Ascending aorta (tissue), 2 donors: ENCODE data around the gene EZR. TPM values are rescaled to one million over a fixed set of nuclear protein-coding genes. Genes with fewer than 3 reads are reported as not detected.
A peak's percentile ranks its signal among the peaks of the same experiment; 100 is the strongest.

Experiments
- DNase-seq, 2 donors: peaks; one replicate each; pipeline ENCODE4 v3.0.0-alpha.2; 2019; ENCODE audit warnings: low spot score in 2 of 2
- H3K27ac ChIP-seq, 2 donors: fragments of 200-600 bp; sonication (generic); one replicate each; pipeline ENCODE4 v1.5.1; 2016 to 2017; ENCODE audit warnings: mild to moderate bottlenecking in 1 of 2
- H3K27me3 ChIP-seq: fragments of 200-600 bp; sonication (generic); one replicate; pipeline ENCODE4 v1.5.1; 2017
- H3K36me3 ChIP-seq, 2 donors: fragments of 200-600 bp; sonication (generic); one replicate each; pipeline ENCODE4 v1.5.1; 2016
- H3K4me1 ChIP-seq, 2 donors: fragments of 200-600 bp; sonication (generic); one replicate each; pipeline ENCODE4 v1.5.1; 2016 to 2017; ENCODE audit warnings: mild to moderate bottlenecking in 1 of 2
- H3K4me3 ChIP-seq, 2 donors: fragments of 200-600 bp; sonication (generic); one replicate each; pipeline ENCODE4 v1.5.1; 2016 to 2017; ENCODE audit warnings: mild to moderate bottlenecking in 1 of 2
- H3K9me3 ChIP-seq, 2 donors: fragments of 200-600 bp; sonication (generic); one replicate each; pipeline ENCODE4 v1.5.1; 2016
- intact Hi-C: fragments of 100-400 bp; cut with DNase I; formaldehyde crosslinking; loops from one replicate; pipeline ENCODE4 v1.15.1; 2023
- total RNA-seq: library from RNA; depleted of rRNA; stranded (reverse); fragments of >200 nt; gene quantifications from one replicate; pipeline ENCODE4 v1.1.0, GENCODE V29; 2016
- TF ChIP-seq, protein P1 (sequence below), 3 experiments: fragments of 200-600 bp in 2 of 3; fragments of 450-650 bp in 1 of 3; sonication (generic) in 2 of 3; IDR thresholded peaks; one replicate each; pipeline ENCODE4 v1.5.1; 2016 to 2019; ENCODE audit warnings: antibody characterized with exemption in 3 of 3, mild to moderate bottlenecking in 1 of 3, moderate library complexity in 1 of 3

EZR gene
- total RNA-seq, 1 donor from 2014 or later = 49.7 TPM

DNA sequence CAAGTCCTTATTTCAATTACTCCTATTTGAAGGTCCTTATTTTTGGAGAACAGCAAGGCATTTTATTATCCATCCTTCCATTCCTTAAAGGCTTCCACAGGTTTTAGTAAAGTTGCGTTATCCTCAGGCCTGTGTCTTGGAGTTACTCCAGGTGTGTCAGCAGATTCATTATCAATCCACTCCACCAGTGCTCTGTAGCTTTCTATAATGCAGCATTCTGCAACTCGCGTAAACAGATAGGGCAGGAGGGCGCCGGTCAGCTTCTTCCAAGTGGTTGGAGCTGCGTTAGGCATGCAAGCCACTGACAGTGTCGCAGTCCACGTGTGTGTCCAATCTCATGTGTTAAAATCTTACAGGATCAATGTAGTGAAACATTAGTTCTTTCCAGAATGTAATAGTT, 93.5 kb downstream of the EZR start:
- DNase-seq = no peak
- H3K36me3 ChIP-seq = no peaks in the 10 kb centered on the region
- intact Hi-C loops = no loop called here
- no peaks in the 10 kb centered on the region for H3K27me3 ChIP-seq
- H3K4me3 ChIP-seq = no peak overlapping the region
- no peaks in the 10 kb centered on the region for H3K4me1 ChIP-seq
- H3K27ac ChIP-seq = no peak overlapping the region
- TF ChIP-seq, protein P1, sequence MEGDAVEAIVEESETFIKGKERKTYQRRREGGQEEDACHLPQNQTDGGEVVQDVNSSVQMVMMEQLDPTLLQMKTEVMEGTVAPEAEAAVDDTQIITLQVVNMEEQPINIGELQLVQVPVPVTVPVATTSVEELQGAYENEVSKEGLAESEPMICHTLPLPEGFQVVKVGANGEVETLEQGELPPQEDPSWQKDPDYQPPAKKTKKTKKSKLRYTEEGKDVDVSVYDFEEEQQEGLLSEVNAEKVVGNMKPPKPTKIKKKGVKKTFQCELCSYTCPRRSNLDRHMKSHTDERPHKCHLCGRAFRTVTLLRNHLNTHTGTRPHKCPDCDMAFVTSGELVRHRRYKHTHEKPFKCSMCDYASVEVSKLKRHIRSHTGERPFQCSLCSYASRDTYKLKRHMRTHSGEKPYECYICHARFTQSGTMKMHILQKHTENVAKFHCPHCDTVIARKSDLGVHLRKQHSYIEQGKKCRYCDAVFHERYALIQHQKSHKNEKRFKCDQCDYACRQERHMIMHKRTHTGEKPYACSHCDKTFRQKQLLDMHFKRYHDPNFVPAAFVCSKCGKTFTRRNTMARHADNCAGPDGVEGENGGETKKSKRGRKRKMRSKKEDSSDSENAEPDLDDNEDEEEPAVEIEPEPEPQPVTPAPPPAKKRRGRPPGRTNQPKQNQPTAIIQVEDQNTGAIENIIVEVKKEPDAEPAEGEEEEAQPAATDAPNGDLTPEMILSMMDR (IDR thresholded peaks at IDR 0.05) = no peak
- peaks cover 0 to 9% of the 10 kb centered on the region in 2 donors for H3K9me3 ChIP-seq

DNA sequence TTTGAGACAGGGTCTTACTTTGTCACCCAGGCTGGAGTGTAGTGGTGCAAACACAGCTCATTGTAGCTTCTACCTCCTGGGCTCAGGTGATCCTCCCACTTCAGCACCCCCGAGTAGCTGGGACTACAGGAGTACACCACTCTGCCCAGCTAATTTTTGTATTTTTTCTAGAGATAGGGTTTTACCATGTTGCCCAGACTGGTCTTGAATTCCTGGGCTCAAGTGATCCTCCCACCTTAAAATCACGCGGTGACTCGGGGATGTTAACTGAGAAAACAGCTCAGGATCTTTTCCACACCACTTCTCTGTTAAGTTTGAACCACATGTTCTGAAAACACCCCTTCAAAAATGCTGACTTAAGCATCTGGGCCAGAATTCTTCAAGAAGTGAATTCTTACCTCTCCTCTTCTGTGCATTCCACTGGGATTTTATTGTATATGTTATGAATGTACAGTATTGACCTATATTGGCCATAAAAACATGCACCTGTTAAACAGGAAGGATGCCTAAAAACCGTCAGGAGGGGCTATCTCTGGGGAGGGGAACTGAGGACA, 96.9 kb downstream of the EZR start:
- no peak overlapping the region for H3K4me3 ChIP-seq
- DNase-seq = no peak
- intact Hi-C loops = no loop called here
- no peak overlapping the region for H3K27ac ChIP-seq
- no peaks in the 10 kb centered on the region for H3K36me3 ChIP-seq
- TF ChIP-seq, protein P1 (IDR thresholded peaks at IDR 0.05) = no peak
- no peaks in the 10 kb centered on the region for H3K27me3 ChIP-seq
- H3K4me1 ChIP-seq = no peaks in the 10 kb centered on the region
- H3K9me3 ChIP-seq = no peaks in the 10 kb centered on the region

DNA sequence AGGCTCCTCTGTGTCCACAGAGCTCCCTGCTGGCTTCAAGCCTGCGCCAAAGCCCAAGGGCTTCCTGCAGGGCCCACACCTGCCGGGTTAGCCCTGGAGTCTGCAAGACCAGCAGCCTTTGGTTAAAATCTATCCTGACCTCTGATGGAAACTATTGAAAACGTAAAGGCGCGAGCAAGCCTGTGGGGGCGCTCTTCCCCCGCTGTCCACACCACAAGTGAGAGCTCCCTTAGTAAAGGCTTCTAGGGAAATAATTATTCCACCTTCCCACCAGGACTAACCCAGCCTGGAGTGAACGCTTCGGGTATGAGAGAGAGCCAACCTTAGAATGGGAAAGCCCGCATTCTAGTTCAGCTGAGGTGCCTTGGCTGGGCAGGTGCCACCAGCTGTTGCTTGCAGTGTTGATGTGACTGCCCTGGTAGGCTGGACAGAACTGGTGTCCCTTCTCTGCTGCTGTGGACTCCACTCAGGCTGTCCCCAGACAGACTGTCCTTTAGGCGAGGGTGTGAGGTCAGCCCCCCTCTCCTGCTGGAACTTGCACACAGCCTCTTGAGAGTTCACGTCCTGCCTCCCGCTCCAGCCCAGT, 100.6 kb downstream of the EZR start:
- H3K27ac ChIP-seq = no peak overlapping the region
- H3K27me3 ChIP-seq = no peaks in the 10 kb centered on the region
- intact Hi-C loops = no loop called here
- DNase-seq = no peak
- H3K9me3 ChIP-seq = no peaks in the 10 kb centered on the region
- H3K4me3 ChIP-seq = no peak overlapping the region
- H3K4me1 ChIP-seq = no peaks in the 10 kb centered on the region
- TF ChIP-seq, protein P1 (IDR thresholded peaks at IDR 0.05) = peak in 1 of 3 experiments; percentile 41
- H3K36me3 ChIP-seq = no peaks in the 10 kb centered on the region

DNA sequence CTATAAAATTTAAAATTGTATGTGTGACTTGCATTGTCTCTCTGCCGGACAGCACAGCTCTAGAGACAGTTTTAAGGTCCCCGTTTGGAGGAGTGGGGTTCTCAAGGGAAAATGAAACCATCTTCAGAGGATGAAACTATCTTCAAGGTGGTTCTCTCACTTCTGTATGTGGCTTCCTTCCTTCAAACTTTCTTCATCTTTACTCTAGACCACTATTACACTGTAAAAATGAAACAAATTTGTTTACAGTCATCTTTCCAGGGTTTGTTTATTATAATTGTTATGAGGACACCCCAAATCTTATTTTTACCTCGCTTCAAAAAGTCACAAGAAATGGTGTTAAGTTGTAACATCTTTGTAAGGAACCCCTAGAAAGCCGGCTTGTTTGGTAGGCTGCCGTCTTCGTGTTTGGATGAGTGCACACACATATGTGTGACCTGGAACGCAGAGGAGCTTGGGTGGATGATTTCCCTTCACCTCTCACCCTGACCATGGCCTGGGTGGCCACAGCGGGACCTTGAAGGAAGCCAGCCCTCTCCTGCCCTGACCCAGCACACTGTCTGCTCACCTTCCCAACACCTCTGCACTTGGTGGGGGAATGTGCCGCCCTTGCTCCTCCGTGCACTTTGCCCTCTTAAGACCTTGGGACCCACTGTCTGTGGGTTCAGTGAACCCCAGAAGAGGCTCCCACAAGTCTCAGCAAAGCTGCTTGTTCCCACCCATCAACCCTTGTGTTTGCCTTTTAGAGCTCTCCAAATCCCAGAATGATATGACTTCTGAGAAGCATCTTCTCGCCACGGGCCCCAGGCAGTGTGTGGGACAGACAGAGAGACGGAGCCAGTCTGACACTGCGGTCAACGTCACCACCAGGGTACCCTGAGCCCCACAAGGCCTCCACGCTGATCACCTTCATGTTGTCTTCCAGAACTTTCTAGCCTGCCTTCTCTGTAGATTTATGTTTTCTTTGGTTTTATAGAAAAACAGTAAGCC, 101.5 kb downstream of the EZR start:
- no peak for DNase-seq
- no peaks in the 10 kb centered on the region for H3K4me1 ChIP-seq
- TF ChIP-seq, protein P1 (IDR thresholded peaks at IDR 0.05) = no peak
- H3K4me3 ChIP-seq = no peak overlapping the region
- no peaks in the 10 kb centered on the region for H3K27me3 ChIP-seq
- no peak overlapping the region for H3K27ac ChIP-seq
- H3K9me3 ChIP-seq = no peaks in the 10 kb centered on the region
- no peaks in the 10 kb centered on the region for H3K36me3 ChIP-seq
- intact Hi-C loops = no loop called here

Other genes with a start within 250 kb of the EZR start
- gene DYNLT1, start 174.6 kb downstream of the EZR start, total RNA-seq = 5.7 TPM
- 4.7 TPM for gene SYTL3, start 169.3 kb downstream of the EZR start, total RNA-seq
- 8.8 TPM for gene RSPH3, start 180.8 kb upstream of the EZR start, total RNA-seq
- 9.2 TPM for gene TAGAP, start 225.6 kb upstream of the EZR start, total RNA-seq